Transverse colon (tissue), 4 donors: Measurements from ENCODE around the gene HOXB5. TPM values are rescaled to one million over a fixed set of nuclear protein-coding genes. Genes with fewer than 3 reads are reported as not detected.

ENCODE experiments used
- DNase-seq: peaks from one replicate; pipeline ENCODE4 v3.0.0-alpha.2; 2019
- H3K27ac ChIP-seq, 4 donors: fragments of 200-600 bp; sonication (generic); 2 replicates each; pipeline ENCODE4 v1.5.1; 2016 to 2018; ENCODE audit warnings: inconsistent platforms in 4 of 4
- H3K27me3 ChIP-seq: fragments of 200-600 bp; sonication (generic); 2 replicates; pipeline ENCODE4 v1.5.1; 2017; ENCODE audit warnings: inconsistent platforms
- H3K36me3 ChIP-seq, 4 donors: fragments of 200-600 bp; sonication (generic); 2 replicates each; pipeline ENCODE4 v1.5.1; 2017 to 2019; ENCODE audit warnings: inconsistent platforms in 4 of 4
- H3K4me1 ChIP-seq, 4 donors: fragments of 200-600 bp; sonication (generic); 2 replicates each; pipeline ENCODE4 v1.5.1; 2017 to 2020; ENCODE audit warnings: inconsistent platforms in 4 of 4
- H3K4me3 ChIP-seq, 4 donors: fragments of 200-600 bp; sonication (generic); 1 replicate in 1 of 4; 2 replicates in 3 of 4; pipeline versions ENCODE4 v1.5.1 to v1.6.1; 2017 to 2019; ENCODE audit warnings: inconsistent platforms in 4 of 4
- H3K9me3 ChIP-seq, 2 donors: fragments of 200-600 bp; sonication (generic); 2 replicates each; pipeline ENCODE4 v1.5.1; 2017 to 2019; ENCODE audit warnings: inconsistent platforms in 2 of 2
- CTCF ChIP-seq, 5 experiments: fragments of 200-600 bp in 3 of 5; fragments of 450-650 bp in 2 of 5; sonication (generic) in 3 of 5; IDR thresholded peaks; 1 replicate in 2 of 5; 2 replicates in 3 of 5; pipeline ENCODE4 v1.5.1; 2016 to 2017; ENCODE audit warnings: antibody characterized with exemption in 5 of 5, inconsistent platforms in 3 of 5, mild to moderate bottlenecking in 2 of 5, moderate library complexity in 1 of 5
- EP300 ChIP-seq: sonication (generic); formaldehyde crosslinking; IDR thresholded peaks from one replicate; pipeline ENCODE4 v1.6.1; 2017; ENCODE audit warnings: antibody characterized with exemption, low read depth
- POLR2A ChIP-seq: fragments of 450-650 bp; IDR thresholded peaks from one replicate; pipeline ENCODE4 v1.6.1; 2016; ENCODE audit warnings: antibody characterized with exemption, mild to moderate bottlenecking, moderate library complexity
- POLR2AphosphoS5 ChIP-seq, 3 donors: sonication (generic); formaldehyde crosslinking; IDR thresholded peaks; one replicate each; pipeline ENCODE4 v1.6.1; 2016; ENCODE audit warnings: antibody characterized with exemption in 3 of 3
- WGBS, 2 donors: methylation state at CpG; one replicate each; pipeline ENCODE4 v1.1.5; 2018; ENCODE audit warnings: low coverage in 1 of 2; 5-methylcytosine and 5-hydroxymethylcytosine counted together
- in situ Hi-C, 4 donors: fragments of 200-750 bp; cut with MboI; loops; one replicate each; pipeline versions ENCODE4 v1.15.0 to v1.15.1; 2017; ENCODE audit warnings: low sequenced_read_pairs in 3 of 4, low pct_ligation_motif_present in 1 of 4, low pct_unique_long_range_greater_than_20kb in 1 of 4
- intact Hi-C: fragments of 100-400 bp; cut with DNase I; formaldehyde crosslinking; loops from one replicate; pipeline ENCODE4 v1.15.1; 2023; ENCODE audit warnings: low total_unique reads
- total RNA-seq, 4 donors: library from RNA; depleted of rRNA; stranded (reverse); fragments of >200 nt; gene quantifications; one replicate each; pipeline ENCODE4 v1.1.0, GENCODE V29; 2016

Gene HOXB5
- total RNA-seq, 4 donors from 2014 or later = 10.5 to 35.4 (median 18.7) TPM

DNA sequence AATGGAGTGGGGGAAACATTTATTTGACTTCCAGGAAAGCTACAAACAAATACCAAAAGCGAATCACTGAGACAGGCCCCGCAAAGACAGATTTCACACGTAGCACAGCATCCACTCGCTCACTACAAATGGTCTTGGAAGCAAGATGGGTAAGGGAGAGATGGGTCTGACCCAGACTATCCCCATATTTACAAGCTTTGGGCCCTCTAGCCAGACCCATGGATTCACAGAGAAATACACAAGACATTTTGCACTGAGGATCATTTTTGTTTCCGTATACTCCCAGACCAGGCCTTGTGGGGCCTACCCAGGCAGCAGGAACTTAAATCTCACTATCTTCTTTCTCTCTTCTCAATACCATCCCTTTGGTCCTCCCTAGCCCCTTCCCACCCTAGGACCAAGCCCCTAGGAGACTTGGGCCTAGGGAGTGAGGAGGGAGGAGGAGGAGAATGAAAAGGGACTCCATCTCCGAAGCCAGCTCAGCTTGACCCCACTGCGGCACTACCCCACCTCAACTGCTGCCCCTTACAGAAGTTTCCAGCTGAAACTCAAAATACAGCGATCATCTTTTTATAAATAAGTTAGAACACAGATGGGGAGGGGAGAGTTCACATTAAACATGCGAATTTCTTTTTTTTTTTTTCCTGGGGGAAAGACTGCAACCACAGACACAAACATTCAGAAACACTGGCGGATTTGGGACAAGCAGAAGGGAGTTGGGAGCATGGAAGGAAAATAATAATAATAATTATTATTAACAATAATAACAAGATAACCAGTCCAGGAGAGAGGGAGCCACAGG lies 2.1 kb downstream of the HOXB5 start:
- Histone ChIP-seq H3K4me3 (peak overlapping the region; percentile 4 to 64 (median 37)), H3K4me1 (peaks cover 0 to 83% (median 32%) of the 10 kb centered on the region in 4 donors), H3K36me3 (peaks cover 0 to 5% (median 0%) of the 10 kb centered on the region in 4 donors), H3K27ac (peak overlapping the region; percentile 89 to 95 (median 92)), H3K9me3 (no peaks in the 10 kb centered on the region), H3K27me3 (peaks cover 5% of the 10 kb centered on the region)
- 59 to 63% methylated on average over 4 to 10 of the region's 10 CpGs for WGBS, 2 donors
- TF ChIP-seq POLR2AphosphoS5 (IDR thresholded peaks at IDR 0.05) (no peak), EP300 (no peak), POLR2A (no peak), CTCF (IDR thresholded peaks at IDR 0.05) (no peak)
- in situ Hi-C loops (loop anchor here in 2 of 4 donors (5.0 to 10.0 kb wide), 3 partner anchors 97 to 247 kb away; no protein-coding TSS in a partner anchor), intact Hi-C loops (no loop called here)
- DNase-seq = no peak

DNA sequence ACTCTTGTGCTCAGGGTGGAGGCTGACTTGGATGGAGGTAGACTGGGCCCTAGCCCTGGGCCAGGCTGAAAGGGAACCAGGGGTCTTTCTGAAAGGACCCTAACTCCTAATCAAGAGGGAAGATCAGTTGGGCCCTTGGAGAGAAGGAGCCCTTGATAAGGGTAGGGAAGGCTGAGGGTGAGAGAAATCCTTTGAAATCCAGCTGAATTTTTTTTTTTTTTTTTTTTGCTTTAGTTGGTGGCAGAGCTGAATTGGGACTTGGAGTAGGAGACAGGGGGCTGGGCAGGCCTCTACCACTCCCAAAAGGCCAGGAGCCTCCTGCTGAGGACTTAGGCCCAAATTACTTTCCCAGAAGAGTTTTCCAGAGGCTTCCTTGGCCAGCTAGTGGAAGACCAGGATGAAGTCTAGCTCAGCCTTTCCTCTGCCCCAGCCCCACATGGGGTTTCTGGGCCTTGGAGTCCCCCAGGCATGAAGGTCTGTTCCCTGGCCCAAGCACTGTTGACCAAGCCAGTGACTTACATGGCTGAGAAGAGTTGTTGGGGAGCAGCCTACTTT lies 2.9 kb downstream of the HOXB5 start:
- in situ Hi-C loops (loop anchor here in 2 of 4 donors (5.0 to 10.0 kb wide), 3 partner anchors 96 to 246 kb away; no protein-coding TSS in a partner anchor), intact Hi-C loops (no loop called here)
- H3K4me1 ChIP-seq = peaks cover 0 to 84% (median 33%) of the 10 kb centered on the region in 4 donors
- TF ChIP-seq CTCF (IDR thresholded peaks at IDR 0.05) = no peak
- peak overlapping the region; percentile 89 to 95 (median 92) for H3K27ac ChIP-seq
- DNase-seq = no peak
- peak overlapping the region in 3 of 4 donors; percentile 15 to 64 (median 33) for H3K4me3 ChIP-seq
- H3K27me3 ChIP-seq = peaks cover 5% of the 10 kb centered on the region
- H3K9me3 ChIP-seq = no peaks in the 10 kb centered on the region
- H3K36me3 ChIP-seq = peaks cover 0 to 5% (median 0%) of the 10 kb centered on the region in 4 donors

DNA sequence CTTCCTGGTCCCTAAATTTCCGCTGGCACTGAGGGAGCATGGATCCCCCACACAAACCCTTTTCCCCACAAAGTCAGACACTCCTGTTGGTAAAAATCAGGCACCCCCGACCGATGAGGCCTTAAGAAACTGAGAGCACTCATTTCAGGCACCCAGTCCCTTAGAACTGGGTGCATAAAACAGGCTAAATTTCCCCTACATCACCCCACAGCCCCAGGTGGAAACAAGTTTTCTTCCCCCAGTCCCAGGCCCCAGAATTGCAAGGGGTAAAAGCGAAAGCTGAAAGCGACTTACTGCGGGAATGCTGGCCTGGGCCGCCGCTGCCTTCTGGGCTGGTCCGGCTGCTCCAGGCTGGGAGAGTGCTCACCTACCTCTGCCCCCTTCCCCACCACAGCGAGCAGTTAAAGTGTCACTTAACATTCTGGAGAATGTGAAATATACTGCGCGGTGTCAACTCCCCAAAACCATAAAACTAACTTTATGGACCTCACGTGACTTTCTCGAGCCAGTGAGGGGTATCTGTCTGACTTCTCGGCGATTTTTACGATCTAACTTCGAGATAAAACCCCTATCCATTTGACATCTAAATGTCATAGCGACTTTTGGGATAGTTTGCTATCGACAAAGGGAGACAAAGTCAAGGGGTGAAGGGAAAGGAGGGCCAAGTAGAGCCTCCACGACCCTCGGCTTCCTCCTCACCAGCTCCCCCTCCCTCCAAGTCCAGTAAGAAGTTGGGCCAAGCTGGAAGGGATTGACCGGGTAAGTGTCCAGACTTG lies 3.6 kb downstream of the HOXB5 start, which contains the start of gene HOXB3:
Gene HOXB3 (minus strand): TSS at position 411 of the 776 bp plus-strand sequence. CDS start 37,767 bp downstream, outside the sequence.
- H3K27me3 ChIP-seq = peaks cover 5% of the 10 kb centered on the region
- H3K4me3 ChIP-seq = peak within 1 kb of the TSS; percentile 15 to 64 (median 27)
- H3K36me3 ChIP-seq = peaks cover 0 to 2% (median 0%) of the 10 kb centered on the region in 4 donors
- no peak for DNase-seq
- peak; percentile 51 to 80 (median 69) for TF ChIP-seq POLR2AphosphoS5 (IDR thresholded peaks at IDR 0.05)
- no peak for TF ChIP-seq CTCF (IDR thresholded peaks at IDR 0.05)
- TF ChIP-seq POLR2A = peak; percentile 13
- TF ChIP-seq EP300 = no peak
- peaks cover 0 to 80% (median 34%) of the 10 kb centered on the region in 4 donors for H3K4me1 ChIP-seq
- 30 to 39% methylated on average over 11 to 23 of the region's 23 CpGs for WGBS, 2 donors
- intact Hi-C loops (no loop called here), in situ Hi-C loops (loop anchor here in 2 of 4 donors (5.0 to 10.0 kb wide), 3 partner anchors 95 to 245 kb away; no protein-coding TSS in a partner anchor)
- H3K9me3 ChIP-seq = no peaks in the 10 kb centered on the region
- H3K27ac ChIP-seq = peak within 1 kb of the TSS; percentile 89 to 95 (median 92)
